H1 (cell line): ENCODE results near the gene GLI1.

Source experiments
- BCL11A ChIP-seq, 2 experiments: IDR thresholded peaks; one replicate each; pipeline ENCODE4 v1.6.1; 2011; ENCODE audit warnings: low read depth in 2 of 2, low read length in 2 of 2, mild to moderate bottlenecking in 2 of 2
- CEBPB ChIP-seq: IDR thresholded peaks from 2 replicates; pipeline ENCODE4 v1.6.1; 2012; ENCODE audit warnings: low read depth, low read length
- HDAC2 ChIP-seq, 2 experiments: fragments of 300-600 bp in 1 of 2; sonication (generic) in 1 of 2; IDR thresholded peaks; 2 replicates each; pipeline ENCODE4 v1.6.1; 2011 to 2012; ENCODE audit warnings: low read depth in 2 of 2, low read length in 2 of 2, mild to moderate bottlenecking in 2 of 2, moderate library complexity in 2 of 2, borderline replicate concordance in 1 of 2, inconsistent platforms in 1 of 2
- TF ChIP-seq, protein P1 (sequence below): IDR thresholded peaks from 2 replicates; pipeline ENCODE4 v1.6.1; 2012; ENCODE audit warnings: low read length, inconsistent platforms
- TF ChIP-seq, protein P2 (sequence below), 3 experiments: IDR thresholded peaks; 1 replicate in 2 of 3; 2 replicates in 1 of 3; pipeline versions ENCODE4 v1.5.1 to v1.6.1; 2011; ENCODE audit warnings: low read length in 3 of 3, mild to moderate bottlenecking in 3 of 3, inconsistent platforms in 2 of 3, low read depth in 1 of 3, moderate library complexity in 1 of 3; ENCODE audit not compliant: insufficient read depth in 1 of 3; ENCODE audit errors: control extremely low read depth in 1 of 3

DNA sequence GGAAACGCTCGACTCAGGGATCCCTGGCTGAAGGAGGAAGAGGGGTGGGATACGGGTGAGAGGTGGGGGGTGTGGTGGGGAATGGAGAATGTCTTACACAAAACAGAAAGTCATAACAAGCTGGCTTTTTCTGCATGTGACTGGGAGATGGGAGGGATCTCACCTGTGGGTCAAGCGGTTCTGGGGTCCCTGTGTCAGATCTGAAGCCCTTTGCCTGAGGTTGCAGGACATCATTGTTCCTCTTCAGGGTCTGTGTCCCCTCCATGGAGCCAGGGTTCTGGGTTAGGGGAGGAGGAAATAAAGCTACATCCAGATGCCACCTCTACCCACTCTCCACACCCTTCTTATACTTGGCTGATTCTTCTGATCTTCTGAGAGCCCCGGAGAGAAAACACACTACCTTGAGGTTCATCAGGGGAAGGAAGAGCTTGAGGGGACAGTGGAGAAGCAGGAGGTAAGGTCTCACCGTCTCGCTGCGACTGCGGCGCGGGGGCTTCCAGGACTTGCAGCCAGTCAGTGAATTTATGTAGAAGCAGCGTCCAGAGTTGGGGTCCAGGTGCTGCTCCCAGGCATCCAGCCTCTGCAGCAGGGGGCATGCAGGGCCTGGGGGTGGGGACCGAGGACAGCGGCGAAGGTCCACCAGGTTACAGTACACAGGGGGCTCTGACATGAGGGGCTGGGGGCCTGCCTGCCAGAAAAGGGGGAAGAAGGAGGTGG is 17.6 kb downstream of the GLI1 start:
- TF ChIP-seq HDAC2 (IDR thresholded peaks at IDR 0.05; ENCODE audit: borderline replicate concordance in 1 of 2, low read depth in 2 of 2, low read length in 2 of 2): no peak
- TF ChIP-seq, protein P1, sequence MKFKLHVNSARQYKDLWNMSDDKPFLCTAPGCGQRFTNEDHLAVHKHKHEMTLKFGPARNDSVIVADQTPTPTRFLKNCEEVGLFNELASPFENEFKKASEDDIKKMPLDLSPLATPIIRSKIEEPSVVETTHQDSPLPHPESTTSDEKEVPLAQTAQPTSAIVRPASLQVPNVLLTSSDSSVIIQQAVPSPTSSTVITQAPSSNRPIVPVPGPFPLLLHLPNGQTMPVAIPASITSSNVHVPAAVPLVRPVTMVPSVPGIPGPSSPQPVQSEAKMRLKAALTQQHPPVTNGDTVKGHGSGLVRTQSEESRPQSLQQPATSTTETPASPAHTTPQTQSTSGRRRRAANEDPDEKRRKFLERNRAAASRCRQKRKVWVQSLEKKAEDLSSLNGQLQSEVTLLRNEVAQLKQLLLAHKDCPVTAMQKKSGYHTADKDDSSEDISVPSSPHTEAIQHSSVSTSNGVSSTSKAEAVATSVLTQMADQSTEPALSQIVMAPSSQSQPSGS: no peak
- no peak for TF ChIP-seq BCL11A (IDR thresholded peaks at IDR 0.05; ENCODE audit: low read depth in 2 of 2, low read length in 2 of 2)
- no peak for TF ChIP-seq CEBPB
- TF ChIP-seq, protein P2, sequence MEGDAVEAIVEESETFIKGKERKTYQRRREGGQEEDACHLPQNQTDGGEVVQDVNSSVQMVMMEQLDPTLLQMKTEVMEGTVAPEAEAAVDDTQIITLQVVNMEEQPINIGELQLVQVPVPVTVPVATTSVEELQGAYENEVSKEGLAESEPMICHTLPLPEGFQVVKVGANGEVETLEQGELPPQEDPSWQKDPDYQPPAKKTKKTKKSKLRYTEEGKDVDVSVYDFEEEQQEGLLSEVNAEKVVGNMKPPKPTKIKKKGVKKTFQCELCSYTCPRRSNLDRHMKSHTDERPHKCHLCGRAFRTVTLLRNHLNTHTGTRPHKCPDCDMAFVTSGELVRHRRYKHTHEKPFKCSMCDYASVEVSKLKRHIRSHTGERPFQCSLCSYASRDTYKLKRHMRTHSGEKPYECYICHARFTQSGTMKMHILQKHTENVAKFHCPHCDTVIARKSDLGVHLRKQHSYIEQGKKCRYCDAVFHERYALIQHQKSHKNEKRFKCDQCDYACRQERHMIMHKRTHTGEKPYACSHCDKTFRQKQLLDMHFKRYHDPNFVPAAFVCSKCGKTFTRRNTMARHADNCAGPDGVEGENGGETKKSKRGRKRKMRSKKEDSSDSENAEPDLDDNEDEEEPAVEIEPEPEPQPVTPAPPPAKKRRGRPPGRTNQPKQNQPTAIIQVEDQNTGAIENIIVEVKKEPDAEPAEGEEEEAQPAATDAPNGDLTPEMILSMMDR (IDR thresholded peaks at IDR 0.05; ENCODE audit: control extremely low read depth in 1 of 3, insufficient read depth in 1 of 3, low read depth in 1 of 3, low read length in 3 of 3): no peak
